DMS53 (cell line): ENCODE data around the gene TENM4.
A peak's percentile ranks its signal among the peaks of the same experiment; 100 is the strongest.

Experiments used
- DNase-seq: peaks from one replicate; lab custom pipeline; 2025; lab: John Stamatoyannopoulos, UW

Gene TENM4

GRCh38 chr11:78935398-78936068 is 505.3 kb downstream of the TENM4 start:
- no peak for DNase-seq

GRCh38 chr11:78933350-78933749 is 507.5 kb downstream of the TENM4 start:
- no peak for DNase-seq

- DNase-seq = no peak
Observed at GRCh38 chr11:78932757-78933156, 508.1 kb downstream of the TENM4 start.

GRCh38 chr11:78931891-78932290 is 508.9 kb downstream of the TENM4 start:
- peak; percentile 68 for DNase-seq

GRCh38 chr11:78930810-78931523 is 509.9 kb downstream of the TENM4 start:
- DNase-seq = no peak

GRCh38 chr11:78929906-78930220 is 511.0 kb downstream of the TENM4 start:
- no peak for DNase-seq

- DNase-seq = no peak
Observed at GRCh38 chr11:78929207-78929905, 511.5 kb downstream of the TENM4 start.

- DNase-seq = no peak
Observed at GRCh38 chr11:78927511-78927910, 513.3 kb downstream of the TENM4 start.

GRCh38 chr11:78926633-78927338 is 514.0 kb downstream of the TENM4 start:
- DNase-seq = no peak

- no peak for DNase-seq
Observed at GRCh38 chr11:78925387-78925786, 515.4 kb downstream of the TENM4 start.

GRCh38 chr11:78922859-78923625 is 517.8 kb downstream of the TENM4 start:
- DNase-seq = no peak

- no peak for DNase-seq
Observed at GRCh38 chr11:78921509-78921908, 519.3 kb downstream of the TENM4 start.

- DNase-seq = no peak
Observed at GRCh38 chr11:78920329-78920728, 520.5 kb downstream of the TENM4 start.

- peak; percentile 25 for DNase-seq
Observed at GRCh38 chr11:78916759-78917158, 524.1 kb downstream of the TENM4 start.

GRCh38 chr11:78914503-78914902 is 526.3 kb downstream of the TENM4 start:
- no peak for DNase-seq

GRCh38 chr11:78912778-78913177 is 528.1 kb downstream of the TENM4 start:
- DNase-seq = no peak

GRCh38 chr11:78910322-78910721 is 530.5 kb downstream of the TENM4 start:
- no peak for DNase-seq

- DNase-seq = no peak
Observed at GRCh38 chr11:78909386-78909785, 531.4 kb downstream of the TENM4 start.

- DNase-seq = peak; percentile 88
Observed at GRCh38 chr11:78907636-78908035, 533.2 kb downstream of the TENM4 start.

- DNase-seq = peak; percentile 36
Observed at GRCh38 chr11:78906566-78906965, 534.3 kb downstream of the TENM4 start.

- DNase-seq = no peak
Observed at GRCh38 chr11:78905756-78906155, 535.1 kb downstream of the TENM4 start.
